Measurements from ENCODE around the gene AGFG1. TPM values are rescaled to one million over a fixed set of nuclear protein-coding genes. Genes with fewer than 3 reads are reported as not detected.
A peak's percentile ranks its signal among the peaks of the same experiment; 100 is the strongest.

Gene AGFG1
- total and polyA plus RNA-seq, 2 experiments from 2014 or later, result 34.0 to 39.0 TPM

GRCh38 chr2:227450311-227450841, 21.6 kb upstream of the AGFG1 start:
- no peaks in the 10 kb centered on the region for H3K27me3 ChIP-seq
- peak in 1 of 2 donors; percentile 42 for DNase-seq (ENCODE audit: low read depth in 1 of 2, low spot score in 1 of 2)
- TF ChIP-seq, protein P1, sequence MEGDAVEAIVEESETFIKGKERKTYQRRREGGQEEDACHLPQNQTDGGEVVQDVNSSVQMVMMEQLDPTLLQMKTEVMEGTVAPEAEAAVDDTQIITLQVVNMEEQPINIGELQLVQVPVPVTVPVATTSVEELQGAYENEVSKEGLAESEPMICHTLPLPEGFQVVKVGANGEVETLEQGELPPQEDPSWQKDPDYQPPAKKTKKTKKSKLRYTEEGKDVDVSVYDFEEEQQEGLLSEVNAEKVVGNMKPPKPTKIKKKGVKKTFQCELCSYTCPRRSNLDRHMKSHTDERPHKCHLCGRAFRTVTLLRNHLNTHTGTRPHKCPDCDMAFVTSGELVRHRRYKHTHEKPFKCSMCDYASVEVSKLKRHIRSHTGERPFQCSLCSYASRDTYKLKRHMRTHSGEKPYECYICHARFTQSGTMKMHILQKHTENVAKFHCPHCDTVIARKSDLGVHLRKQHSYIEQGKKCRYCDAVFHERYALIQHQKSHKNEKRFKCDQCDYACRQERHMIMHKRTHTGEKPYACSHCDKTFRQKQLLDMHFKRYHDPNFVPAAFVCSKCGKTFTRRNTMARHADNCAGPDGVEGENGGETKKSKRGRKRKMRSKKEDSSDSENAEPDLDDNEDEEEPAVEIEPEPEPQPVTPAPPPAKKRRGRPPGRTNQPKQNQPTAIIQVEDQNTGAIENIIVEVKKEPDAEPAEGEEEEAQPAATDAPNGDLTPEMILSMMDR (IDR thresholded peaks at IDR 0.05; ENCODE audit: low read depth, low read length), result no peak
- H3K9me3 ChIP-seq (ENCODE audit: low read depth), result no peaks in the 10 kb centered on the region
- no peak overlapping the region for H3K4me3 ChIP-seq
- H3K4me1 ChIP-seq (ENCODE audit: low read depth), result peaks cover 7% of the 10 kb centered on the region
- no peak overlapping the region for H3K27ac ChIP-seq
- H3K36me3 ChIP-seq, result no peaks in the 10 kb centered on the region

DNA sequence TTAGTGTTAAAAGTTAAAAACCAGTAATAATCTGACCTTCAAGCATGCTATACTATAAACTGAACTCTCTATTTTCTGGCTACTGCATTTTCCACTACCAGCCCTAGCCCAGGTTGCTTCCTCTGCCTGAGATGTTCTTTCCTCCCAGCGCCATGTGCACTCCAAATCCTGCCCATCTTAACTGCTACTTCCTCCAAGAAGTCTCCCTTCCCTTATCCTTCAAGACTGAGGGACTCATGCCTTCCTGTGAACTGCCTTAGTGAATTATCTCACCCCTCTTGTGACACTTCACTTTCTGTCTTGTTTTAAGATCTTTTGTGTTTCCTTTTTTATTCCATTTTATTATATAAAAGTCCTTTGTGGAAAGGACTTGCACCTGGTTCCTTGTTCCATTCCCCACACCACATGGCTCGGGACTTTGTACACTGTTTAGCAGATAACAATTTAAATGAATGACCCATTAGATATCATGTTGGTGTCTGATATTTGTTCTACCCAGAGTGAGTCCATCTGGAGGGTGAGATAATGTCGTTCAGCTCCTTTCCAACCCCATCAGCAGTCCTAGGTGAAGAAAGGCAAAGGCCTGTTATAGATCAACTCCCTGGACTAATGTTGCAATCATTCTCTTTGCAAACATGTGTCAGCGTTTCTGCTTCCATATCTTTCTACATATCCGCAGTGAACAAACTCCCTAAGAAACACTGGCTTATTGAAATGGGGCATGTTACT, 20.9 kb upstream of the AGFG1 start:
- Histone ChIP-seq H3K4me1 (ENCODE audit: low read depth) (peaks cover 7% of the 10 kb centered on the region), H3K36me3 (no peaks in the 10 kb centered on the region), H3K9me3 (ENCODE audit: low read depth) (no peaks in the 10 kb centered on the region), H3K27me3 (no peaks in the 10 kb centered on the region), H3K27ac (peak overlapping the region; percentile 49), H3K4me3 (no peak overlapping the region)
- peak; percentile 40 to 92 for DNase-seq (ENCODE audit: low read depth in 1 of 2, low spot score in 1 of 2)
- TF ChIP-seq, protein P1 (IDR thresholded peaks at IDR 0.05; ENCODE audit: low read depth, low read length), result no peak

GRCh38 chr2:227451655-227451992, 20.3 kb upstream of the AGFG1 start:
- Histone ChIP-seq H3K27me3 (no peaks in the 10 kb centered on the region), H3K4me1 (ENCODE audit: low read depth) (peaks cover 7% of the 10 kb centered on the region)
- TF ChIP-seq, protein P1 (IDR thresholded peaks at IDR 0.05; ENCODE audit: low read depth, low read length), result no peak

GRCh38 chr2:227453810-227454209, 18.1 kb upstream of the AGFG1 start:
- Histone ChIP-seq H3K4me3 (no peak overlapping the region), H3K27ac (no peak overlapping the region), H3K27me3 (no peaks in the 10 kb centered on the region), H3K36me3 (no peaks in the 10 kb centered on the region), H3K4me1 (ENCODE audit: low read depth) (peaks cover 7% of the 10 kb centered on the region), H3K9me3 (ENCODE audit: low read depth) (no peaks in the 10 kb centered on the region)
- TF ChIP-seq, protein P1 (IDR thresholded peaks at IDR 0.05; ENCODE audit: low read depth, low read length), result no peak
- DNase-seq (ENCODE audit: low read depth in 1 of 2, low spot score in 1 of 2), result no peak

More at GRCh38 chr2:227451655-227451992, 20.3 kb upstream of the AGFG1 start:
- peak overlapping the region; percentile 49 for H3K27ac ChIP-seq
- H3K9me3 ChIP-seq (ENCODE audit: low read depth), result no peaks in the 10 kb centered on the region
- H3K4me3 ChIP-seq, result no peak overlapping the region
- no peak for DNase-seq (ENCODE audit: low read depth in 1 of 2, low spot score in 1 of 2)
- no peaks in the 10 kb centered on the region for H3K36me3 ChIP-seq

- no peak overlapping the region for H3K27ac ChIP-seq
- peaks cover 7% of the 10 kb centered on the region for H3K4me1 ChIP-seq (ENCODE audit: low read depth)
- no peaks in the 10 kb centered on the region for H3K9me3 ChIP-seq (ENCODE audit: low read depth)
- TF ChIP-seq, protein P1 (IDR thresholded peaks at IDR 0.05; ENCODE audit: low read depth, low read length), result no peak
- H3K27me3 ChIP-seq, result no peaks in the 10 kb centered on the region
- no peaks in the 10 kb centered on the region for H3K36me3 ChIP-seq
- DNase-seq (ENCODE audit: low read depth in 1 of 2, low spot score in 1 of 2), result no peak
- H3K4me3 ChIP-seq, result no peak overlapping the region
Measured at GRCh38 chr2:227454323-227454860, 17.6 kb upstream of the AGFG1 start.
